ENCODE results near the gene TTPAL. TPM values are rescaled to one million over a fixed set of nuclear protein-coding genes. Genes with fewer than 3 reads are reported as not detected.

The TTPAL gene, protein sequence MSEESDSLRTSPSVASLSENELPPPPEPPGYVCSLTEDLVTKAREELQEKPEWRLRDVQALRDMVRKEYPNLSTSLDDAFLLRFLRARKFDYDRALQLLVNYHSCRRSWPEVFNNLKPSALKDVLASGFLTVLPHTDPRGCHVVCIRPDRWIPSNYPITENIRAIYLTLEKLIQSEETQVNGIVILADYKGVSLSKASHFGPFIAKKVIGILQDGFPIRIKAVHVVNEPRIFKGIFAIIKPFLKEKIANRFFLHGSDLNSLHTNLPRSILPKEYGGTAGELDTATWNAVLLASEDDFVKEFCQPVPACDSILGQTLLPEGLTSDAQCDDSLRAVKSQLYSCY
- 14.0 and 17.9 TPM in 2 replicates for total RNA-seq (2014; rRNA removed)
- Bru-seq, nascent RNA = percentile 79 among the genes with signal in this experiment
- BruChase-seq, experiment 1, labeled RNA remaining after a 6-hour chase = percentile 92 among the genes with signal in this experiment
- percentile 80 among the genes with signal in this experiment for BruChase-seq, experiment 2, labeled RNA remaining after a 2-hour chase
- long read RNA-seq, full-length matches to known transcripts = 12 of 41 reads
- long read RNA-seq, partial matches to known transcripts = 2 of 41 reads
- long read RNA-seq, other reads (novel, unspliced or antisense) = 27 of 41 reads

DNA sequence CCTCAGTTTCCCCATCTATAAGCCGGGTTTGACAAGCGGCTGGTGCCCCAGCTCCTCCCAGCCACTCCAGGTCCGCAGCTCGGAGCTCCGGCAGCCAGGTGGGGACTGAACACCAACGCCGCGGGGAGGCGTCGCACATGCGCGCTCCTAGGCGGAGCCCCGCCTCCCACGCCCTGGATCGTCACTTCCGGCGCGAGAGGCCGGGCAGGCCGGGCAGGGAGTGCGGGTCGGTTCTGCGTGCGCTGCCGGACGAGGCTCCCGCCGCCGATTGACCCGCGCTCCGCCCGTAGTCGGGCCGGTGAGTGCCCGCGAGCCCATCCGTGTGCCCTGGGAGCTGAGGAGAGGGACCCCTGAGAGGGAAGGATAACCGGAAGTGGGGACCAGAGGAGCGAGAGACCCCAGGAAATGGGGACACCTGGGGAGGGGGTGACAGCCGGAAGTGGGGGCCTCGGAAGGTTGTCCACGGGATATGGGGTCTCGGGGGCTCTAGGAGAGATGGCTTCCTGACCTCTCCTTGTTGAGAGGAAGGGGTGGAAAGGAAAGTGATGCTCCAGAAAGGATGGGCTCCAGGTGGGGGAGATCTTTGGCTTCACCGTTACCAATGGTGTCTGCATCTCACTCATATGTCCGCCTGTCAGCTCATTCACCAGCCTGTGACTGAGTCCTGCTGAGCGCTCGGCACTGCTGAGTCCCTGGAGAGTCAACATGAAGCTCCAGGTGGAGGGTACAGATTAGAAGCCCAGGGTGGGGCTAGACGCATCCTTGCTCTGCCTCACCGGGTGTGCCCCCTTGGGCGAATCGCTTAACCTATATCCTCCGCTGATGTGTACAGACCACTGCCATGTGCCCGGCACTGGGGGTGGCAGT lies at the start of gene TTPAL:
Gene TTPAL (plus strand): TSS at position 181 of the 867 bp plus-strand sequence. CDS start 4,126 bp downstream, outside the sequence.
- Histone ChIP-seq H2AFZ (ENCODE audit: low read length) (peak within 1 kb of the TSS; percentile 73), H3K9ac (ENCODE audit: low read length) (peak within 1 kb of the TSS; percentile 89), H3K9me3 (ENCODE audit: low read length) (no peaks in the 10 kb centered on the region), H3K9me2 (replicated peaks; ENCODE audit: low read length) (no peaks in the 10 kb centered on the region), H3K79me2 (ENCODE audit: low read length) (peaks cover 23% of the 10 kb centered on the region), H3K36me3 (ENCODE audit: low read depth, low read length) (peaks cover 7% of the 10 kb centered on the region; the same call in 1 of the 2 replicates), H4K20me1 (ENCODE audit: low read length) (no peaks in the 10 kb centered on the region), H3K27ac (ENCODE audit: low read length) (peak within 1 kb of the TSS; percentile 48), H3K4me1 (ENCODE audit: insufficient read depth, low read length) (peaks cover 20% of the 10 kb centered on the region), H3K4me2 (ENCODE audit: low read length) (peak within 1 kb of the TSS; percentile 84), H3K4me3 (ENCODE audit: low read length) (peak within 1 kb of the TSS; percentile 77), H3K27me3 (ENCODE audit: low read length) (no peaks in the 10 kb centered on the region), H3F3A (ENCODE audit: low read length, unreplicated experiment) (no peaks in the 10 kb centered on the region)
- DNase-seq (peak; percentile 97), ATAC-seq (peak; percentile 92)
- TSS peak; percentile 73 for BruUV-seq (replicated peaks)
- intact Hi-C loops (cut with micrococcal nuclease) = loop anchor here (1.0 to 5.0 kb wide), 2 partner anchors 46 to 134 kb away; partner anchors contain the start of gene SERINC3
- POLR2A ChIA-PET (ENCODE audit: unreplicated experiment) = interaction anchor here (0.6 to 1.3 kb wide), 3 partner anchors 18 to 46 kb away, joined by 3 to 8 read pairs (median 5); partner anchors contain the start of gene SERINC3
- TF ChIP-seq EZH2phosphoT487 (IDR thresholded peaks at IDR 0.05; ENCODE audit: borderline replicate concordance, low read length) = no peak
- no peak for TF ChIP-seq EZH2 (IDR thresholded peaks at IDR 0.05; ENCODE audit: low read length, unreplicated experiment)
- TF ChIP-seq, protein P1, sequence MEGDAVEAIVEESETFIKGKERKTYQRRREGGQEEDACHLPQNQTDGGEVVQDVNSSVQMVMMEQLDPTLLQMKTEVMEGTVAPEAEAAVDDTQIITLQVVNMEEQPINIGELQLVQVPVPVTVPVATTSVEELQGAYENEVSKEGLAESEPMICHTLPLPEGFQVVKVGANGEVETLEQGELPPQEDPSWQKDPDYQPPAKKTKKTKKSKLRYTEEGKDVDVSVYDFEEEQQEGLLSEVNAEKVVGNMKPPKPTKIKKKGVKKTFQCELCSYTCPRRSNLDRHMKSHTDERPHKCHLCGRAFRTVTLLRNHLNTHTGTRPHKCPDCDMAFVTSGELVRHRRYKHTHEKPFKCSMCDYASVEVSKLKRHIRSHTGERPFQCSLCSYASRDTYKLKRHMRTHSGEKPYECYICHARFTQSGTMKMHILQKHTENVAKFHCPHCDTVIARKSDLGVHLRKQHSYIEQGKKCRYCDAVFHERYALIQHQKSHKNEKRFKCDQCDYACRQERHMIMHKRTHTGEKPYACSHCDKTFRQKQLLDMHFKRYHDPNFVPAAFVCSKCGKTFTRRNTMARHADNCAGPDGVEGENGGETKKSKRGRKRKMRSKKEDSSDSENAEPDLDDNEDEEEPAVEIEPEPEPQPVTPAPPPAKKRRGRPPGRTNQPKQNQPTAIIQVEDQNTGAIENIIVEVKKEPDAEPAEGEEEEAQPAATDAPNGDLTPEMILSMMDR (conservative IDR thresholded peaks at IDR 0.05; ENCODE audit: low read depth, low read length) = peak; percentile 41; the same call in 1 of the 2 replicates
- CTCF ChIA-PET = interaction anchor here (0.6 kb wide), 2 partner anchors 54 to 134 kb away, joined by 4 read pairs; no protein-coding TSS in a partner anchor

DNA sequence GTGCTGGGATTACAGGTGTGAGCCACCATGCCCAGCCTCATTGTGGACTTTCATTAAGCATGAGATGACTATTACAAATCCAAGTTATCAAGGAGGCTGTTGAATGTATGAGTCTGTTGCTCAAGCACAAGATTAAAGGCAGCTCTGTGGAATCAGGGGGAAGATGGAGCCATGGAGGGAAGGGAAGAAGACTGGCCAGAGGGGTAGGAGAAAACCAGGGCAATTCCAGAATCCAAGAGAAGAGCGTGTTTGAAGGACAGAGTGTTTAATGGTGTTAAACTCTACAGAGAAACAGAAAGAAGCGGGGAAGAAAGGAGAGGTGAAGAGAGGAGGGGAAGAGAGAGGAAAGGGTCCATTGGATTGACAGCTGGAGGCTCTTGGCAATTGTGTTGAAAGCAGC lies 49.8 kb upstream of the TTPAL start:
- DNase-seq = no peak
- H3K9me3 ChIP-seq (ENCODE audit: low read length) = no peaks in the 10 kb centered on the region
- H3K4me1 ChIP-seq (ENCODE audit: insufficient read depth, low read length) = peaks cover 6% of the 10 kb centered on the region; the same call in 1 of the 2 replicates
- no TSS peak for BruUV-seq (replicated peaks)
- no peaks in the 10 kb centered on the region for H3K36me3 ChIP-seq (ENCODE audit: low read depth, low read length)
- intact Hi-C loops (cut with micrococcal nuclease) = no loop called here
- no peak overlapping the region for H2AFZ ChIP-seq (ENCODE audit: low read length)
- CTCF ChIA-PET = no interaction called here
- no peak overlapping the region for H3K4me3 ChIP-seq (ENCODE audit: low read length)
- H3K9ac ChIP-seq (ENCODE audit: low read length) = no peak overlapping the region
- POLR2A ChIA-PET (ENCODE audit: unreplicated experiment) = no interaction called here
- H3K4me2 ChIP-seq (ENCODE audit: low read length) = no peak overlapping the region
- no peak for ATAC-seq
- no peaks in the 10 kb centered on the region; the same call in 1 of the 2 replicates for H3K27me3 ChIP-seq (ENCODE audit: low read length)
- H3F3A ChIP-seq (ENCODE audit: low read length, unreplicated experiment) = no peaks in the 10 kb centered on the region
- H3K79me2 ChIP-seq (ENCODE audit: low read length) = no peaks in the 10 kb centered on the region
- H3K9me2 ChIP-seq (replicated peaks; ENCODE audit: low read length) = no peaks in the 10 kb centered on the region
- TF ChIP-seq EZH2 (IDR thresholded peaks at IDR 0.05; ENCODE audit: low read length, unreplicated experiment) = no peak
- TF ChIP-seq, protein P1 (conservative IDR thresholded peaks at IDR 0.05; ENCODE audit: low read depth, low read length) = no peak
- no peak for TF ChIP-seq EZH2phosphoT487 (IDR thresholded peaks at IDR 0.05; ENCODE audit: borderline replicate concordance, low read length)
- no peaks in the 10 kb centered on the region for H4K20me1 ChIP-seq (ENCODE audit: low read length)
- H3K27ac ChIP-seq (ENCODE audit: low read length) = no peak overlapping the region
